Dermis microvascular lymphatic vessel endothelial cell (primary cell): ENCODE measurements around the gene CDH23. TPM values are rescaled to one million over a fixed set of nuclear protein-coding genes. Genes with fewer than 3 reads are reported as not detected.

Experiments
- DNase-seq, 2 donors: peaks; one replicate each; pipeline versions ENCODE4 v3.0.0 to v3.0.0-alpha.2; 2010; ENCODE audit warnings: low read depth in 2 of 2
- total RNA-seq: library from RNA; depleted of rRNA; stranded (reverse); fragments of >200 nt; gene quantifications from 2 replicates; pipeline ENCODE4 v1.2.1, GENCODE V29; 2014

CDH23 gene
- total RNA-seq, 1 donor from 2014 or later = under 0.01 TPM

GRCh38 chr10:71637305-71637704, 240.6 kb downstream of the CDH23 start:
- DNase-seq = no peak

GRCh38 chr10:71638064-71638821, 241.5 kb downstream of the CDH23 start:
- DNase-seq = peak in 1 of 2 donors; percentile 51

- DNase-seq = no peak
Measured at GRCh38 chr10:71638822-71639719, 242.4 kb downstream of the CDH23 start.

GRCh38 chr10:71640607-71641006, 243.9 kb downstream of the CDH23 start:
- no peak for DNase-seq

GRCh38 chr10:71641449-71641848, 244.7 kb downstream of the CDH23 start:
- DNase-seq = no peak

GRCh38 chr10:71641986-71642385, 245.3 kb downstream of the CDH23 start:
- no peak for DNase-seq

- DNase-seq = no peak
Measured at GRCh38 chr10:71643904-71644303, 247.2 kb downstream of the CDH23 start.

GRCh38 chr10:71644307-71645180, 247.8 kb downstream of the CDH23 start:
- DNase-seq = no peak

GRCh38 chr10:71645185-71645584, 248.5 kb downstream of the CDH23 start:
- DNase-seq = no peak

- DNase-seq = no peak
Measured at GRCh38 chr10:71646037-71646436, 249.3 kb downstream of the CDH23 start.

GRCh38 chr10:71646592-71647292, 250.0 kb downstream of the CDH23 start:
- DNase-seq = no peak

- no peak for DNase-seq
Measured at GRCh38 chr10:71647526-71648253, 251.0 kb downstream of the CDH23 start.

- no peak for DNase-seq
Measured at GRCh38 chr10:71648254-71648932, 251.7 kb downstream of the CDH23 start.

GRCh38 chr10:71648933-71649320, 252.2 kb downstream of the CDH23 start:
- no peak for DNase-seq

GRCh38 chr10:71649631-71650030, 252.9 kb downstream of the CDH23 start:
- DNase-seq = no peak

- no peak for DNase-seq
Measured at GRCh38 chr10:71650397-71650796, 253.7 kb downstream of the CDH23 start.

GRCh38 chr10:71651428-71651827, 254.7 kb downstream of the CDH23 start:
- DNase-seq = no peak

GRCh38 chr10:71651928-71652327, 255.2 kb downstream of the CDH23 start:
- DNase-seq = no peak

GRCh38 chr10:71653044-71653443, 256.3 kb downstream of the CDH23 start:
- no peak for DNase-seq

GRCh38 chr10:71656220-71656619, 259.5 kb downstream of the CDH23 start:
- DNase-seq = no peak
